Upper lobe of right lung (tissue), 1 donor: ENCODE data around the gene PTGES2. TPM values are rescaled to one million over a fixed set of nuclear protein-coding genes. Genes with fewer than 3 reads are reported as not detected.

Experiments used
- ATAC-seq: fragments of 200-7000 bp; cut with Tn5 transposase; one replicate; pipeline ENCODE4 v1.9.1; 2020; ENCODE audit warnings: mild to moderate bottlenecking, moderate library complexity
- DNase-seq: peaks from one replicate; pipeline ENCODE4 v3.0.0-alpha.2; 2020
- H3K27ac ChIP-seq: fragments of 200-600 bp; one replicate; pipeline ENCODE4 v1.8.0; 2022
- H3K27me3 ChIP-seq: fragments of 200-600 bp; one replicate; pipeline ENCODE4 v1.8.0; 2022; ENCODE audit warnings: mild to moderate bottlenecking
- H3K36me3 ChIP-seq: fragments of 200-600 bp; one replicate; pipeline ENCODE4 v1.8.0; 2022
- H3K4me1 ChIP-seq: fragments of 200-600 bp; one replicate; pipeline ENCODE4 v1.8.0; 2022
- H3K4me3 ChIP-seq: fragments of 200-600 bp; one replicate; pipeline ENCODE4 v1.8.0; 2022; ENCODE audit warnings: mild to moderate bottlenecking
- H3K9me3 ChIP-seq: fragments of 200-600 bp; one replicate; pipeline ENCODE4 v1.8.0; 2022
- intact Hi-C: fragments of 100-400 bp; cut with DNase I; formaldehyde crosslinking; loops from one replicate; pipeline ENCODE4 v1.11.0; 2022
- total RNA-seq: library from RNA; stranded (reverse); fragmentation: NEBNext Ultra II Directional; extraction: Animal tissue kit (Norgen Biotek cat#: 25700); gene quantifications from one replicate; pipeline ENCODE4 v1.2.1, GENCODE V29; 2021
- TF ChIP-seq, protein P1 (sequence below): fragments of 200-600 bp; IDR thresholded peaks from one replicate; pipeline ENCODE4 v1.8.0; 2022; ENCODE audit warnings: antibody characterized with exemption
- donor health status: DM: no; HTN: yes; CAD: no; lungs with severe emphysema.

Gene PTGES2
- total RNA-seq, 1 donor from 2014 or later = 35.1 TPM

DNA sequence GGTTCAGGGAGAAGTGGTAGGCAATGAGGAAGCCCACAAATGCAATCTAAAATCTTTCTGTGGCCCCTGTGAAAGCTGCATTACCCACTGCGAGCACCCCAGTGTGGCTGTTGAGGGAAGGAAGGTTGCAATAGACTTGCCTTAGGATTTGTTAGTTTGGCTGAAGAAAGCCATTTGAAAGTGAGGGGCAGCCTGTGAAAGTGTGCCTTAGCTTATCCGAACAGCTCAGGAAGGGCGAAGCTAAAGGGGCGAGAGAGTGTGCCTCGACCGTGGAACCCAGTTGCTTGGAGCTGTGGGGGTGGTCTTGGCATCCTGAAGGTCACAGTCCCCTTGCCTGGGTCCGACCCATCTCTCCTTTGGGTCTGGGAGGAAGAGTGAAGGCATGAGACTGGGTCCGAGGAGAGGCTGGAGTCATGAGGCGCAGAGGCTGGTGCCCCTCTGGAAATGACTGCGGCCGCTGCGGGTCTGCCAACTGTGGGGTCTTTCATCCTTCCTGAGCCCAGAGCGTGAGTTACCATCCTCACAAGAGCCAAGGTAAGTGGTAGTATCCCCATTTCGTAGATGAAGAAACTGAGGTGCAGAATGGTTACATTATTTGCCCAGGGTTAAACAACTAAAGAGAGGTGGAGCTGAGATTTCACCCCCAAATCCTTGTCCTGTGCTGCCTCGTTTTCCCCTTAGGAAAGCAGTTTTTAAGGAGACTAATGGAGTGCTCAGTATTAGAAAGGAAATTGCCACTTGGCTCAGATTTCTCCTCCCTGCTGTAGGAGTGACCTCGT is 35.1 kb downstream of the PTGES2 start:
- Histone ChIP-seq H3K9me3 (no peaks in the 10 kb centered on the region), H3K36me3 (no peaks in the 10 kb centered on the region), H3K4me1 (peaks cover 69% of the 10 kb centered on the region), H3K4me3 (no peak overlapping the region), H3K27me3 (no peaks in the 10 kb centered on the region), H3K27ac (peak overlapping the region; percentile 86)
- TF ChIP-seq, protein P1, sequence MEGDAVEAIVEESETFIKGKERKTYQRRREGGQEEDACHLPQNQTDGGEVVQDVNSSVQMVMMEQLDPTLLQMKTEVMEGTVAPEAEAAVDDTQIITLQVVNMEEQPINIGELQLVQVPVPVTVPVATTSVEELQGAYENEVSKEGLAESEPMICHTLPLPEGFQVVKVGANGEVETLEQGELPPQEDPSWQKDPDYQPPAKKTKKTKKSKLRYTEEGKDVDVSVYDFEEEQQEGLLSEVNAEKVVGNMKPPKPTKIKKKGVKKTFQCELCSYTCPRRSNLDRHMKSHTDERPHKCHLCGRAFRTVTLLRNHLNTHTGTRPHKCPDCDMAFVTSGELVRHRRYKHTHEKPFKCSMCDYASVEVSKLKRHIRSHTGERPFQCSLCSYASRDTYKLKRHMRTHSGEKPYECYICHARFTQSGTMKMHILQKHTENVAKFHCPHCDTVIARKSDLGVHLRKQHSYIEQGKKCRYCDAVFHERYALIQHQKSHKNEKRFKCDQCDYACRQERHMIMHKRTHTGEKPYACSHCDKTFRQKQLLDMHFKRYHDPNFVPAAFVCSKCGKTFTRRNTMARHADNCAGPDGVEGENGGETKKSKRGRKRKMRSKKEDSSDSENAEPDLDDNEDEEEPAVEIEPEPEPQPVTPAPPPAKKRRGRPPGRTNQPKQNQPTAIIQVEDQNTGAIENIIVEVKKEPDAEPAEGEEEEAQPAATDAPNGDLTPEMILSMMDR = no peak
- intact Hi-C loops = no loop called here
- ATAC-seq = no peak
- peak; percentile 58 for DNase-seq

DNA sequence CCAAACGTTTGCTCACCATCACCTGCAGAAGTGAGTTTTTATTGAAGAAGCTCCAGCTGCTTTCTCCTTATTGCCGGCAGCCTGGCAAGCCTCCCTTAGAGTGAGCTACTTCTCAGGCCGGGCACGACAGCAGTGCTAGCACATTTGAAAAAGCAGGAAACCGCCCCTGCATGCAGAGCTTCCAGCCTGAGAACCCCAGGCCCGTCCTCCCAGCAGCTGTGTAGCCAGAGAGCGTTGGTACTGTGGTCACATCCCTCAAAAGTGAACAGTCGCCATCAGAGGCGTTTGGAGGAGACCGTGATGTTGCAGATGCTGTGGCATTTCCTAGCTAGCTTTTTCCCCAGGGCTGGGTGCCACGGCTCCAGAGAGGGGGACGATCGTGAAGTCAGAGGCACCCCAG is 36.0 kb downstream of the PTGES2 start:
- TF ChIP-seq, protein P1 = no peak
- Histone ChIP-seq H3K36me3 (no peaks in the 10 kb centered on the region), H3K27me3 (no peaks in the 10 kb centered on the region), H3K4me3 (no peak overlapping the region), H3K27ac (no peak overlapping the region), H3K9me3 (no peaks in the 10 kb centered on the region), H3K4me1 (peaks cover 61% of the 10 kb centered on the region)
- DNase-seq (peak; percentile 46), ATAC-seq (no peak)
- intact Hi-C loops = no loop called here

GRCh38 chr9:128091144-128091543 is 36.4 kb downstream of the PTGES2 start:
- Histone ChIP-seq H3K4me1 (peaks cover 61% of the 10 kb centered on the region), H3K4me3 (no peak overlapping the region), H3K36me3 (no peaks in the 10 kb centered on the region), H3K9me3 (no peaks in the 10 kb centered on the region), H3K27ac (no peak overlapping the region), H3K27me3 (no peaks in the 10 kb centered on the region)
- DNase-seq (peak; percentile 67), ATAC-seq (no peak)
- intact Hi-C loops = no loop called here
- TF ChIP-seq, protein P1 = no peak

GRCh38 chr9:128089299-128089698 is 38.2 kb downstream of the PTGES2 start:
- TF ChIP-seq, protein P1 = no peak
- Histone ChIP-seq H3K36me3 (no peaks in the 10 kb centered on the region), H3K27ac (no peak overlapping the region), H3K9me3 (no peaks in the 10 kb centered on the region), H3K4me3 (no peak overlapping the region), H3K4me1 (peaks cover 49% of the 10 kb centered on the region), H3K27me3 (no peaks in the 10 kb centered on the region)
- no peak for DNase-seq
- intact Hi-C loops = no loop called here
- no peak for ATAC-seq

- ATAC-seq (no peak), DNase-seq (no peak)
- H3K4me1 ChIP-seq = peaks cover 40% of the 10 kb centered on the region
- no peaks in the 10 kb centered on the region for H3K27me3 ChIP-seq
- no peak overlapping the region for H3K4me3 ChIP-seq
- no peaks in the 10 kb centered on the region for H3K9me3 ChIP-seq
- intact Hi-C loops = no loop called here
- no peaks in the 10 kb centered on the region for H3K36me3 ChIP-seq
- H3K27ac ChIP-seq = no peak overlapping the region
- TF ChIP-seq, protein P1 = no peak
Measured at GRCh38 chr9:128088253-128088945, 39.1 kb downstream of the PTGES2 start.
